Activated effector memory CD4-positive, alpha-beta T cell treated with Interleukin-2 at 50 U/mL for 16 hours (primary cell): ENCODE results near the gene SHANK1.
"Not testable (repeated sequence)": the region's sequence is repeated elsewhere in the genome, so short reads cannot be mapped to it uniquely, and the experiment has no call there.

Experiments
- DNase-seq: peaks from one replicate; pipeline ENCODE4 v3.0.0-alpha.2; 2020

SHANK1 gene

GRCh38 chr19:50719566-50719965 is at the start of gene SHANK1:
Gene SHANK1, minus strand, starts transcription at chr19:50719802. Its CDS starts 2,883 bp downstream, at chr19:50716919.
- no peak for DNase-seq

- no peak for DNase-seq
Observed at GRCh38 chr19:50768277-50768676, 48.7 kb upstream of the SHANK1 start.

- not testable (repeated sequence) for DNase-seq
Observed at GRCh38 chr19:50767263-50767662, 47.7 kb upstream of the SHANK1 start.

DNA sequence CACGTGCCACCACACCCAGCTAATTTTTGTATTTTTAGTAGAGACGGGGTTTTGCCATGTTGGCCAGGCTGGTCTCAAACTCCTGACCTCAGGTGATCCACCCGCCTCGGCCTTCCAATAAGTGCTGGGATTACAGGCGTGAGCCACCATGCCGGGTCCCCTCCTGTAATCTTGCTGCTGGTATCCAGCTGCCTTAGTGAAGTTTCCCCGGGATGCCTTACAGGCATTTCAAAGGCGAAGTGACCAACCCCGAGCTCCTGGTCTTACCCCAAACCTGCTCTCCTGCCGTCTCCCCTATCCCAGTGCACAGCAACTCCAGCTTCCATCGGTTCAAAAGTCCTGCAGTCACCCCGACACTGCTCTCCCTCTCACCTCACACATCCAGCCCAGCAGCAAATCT is 47.1 kb upstream of the SHANK1 start:
- not testable (repeated sequence) for DNase-seq

GRCh38 chr19:50764409-50764808 is 44.8 kb upstream of the SHANK1 start:
- no peak for DNase-seq

DNA sequence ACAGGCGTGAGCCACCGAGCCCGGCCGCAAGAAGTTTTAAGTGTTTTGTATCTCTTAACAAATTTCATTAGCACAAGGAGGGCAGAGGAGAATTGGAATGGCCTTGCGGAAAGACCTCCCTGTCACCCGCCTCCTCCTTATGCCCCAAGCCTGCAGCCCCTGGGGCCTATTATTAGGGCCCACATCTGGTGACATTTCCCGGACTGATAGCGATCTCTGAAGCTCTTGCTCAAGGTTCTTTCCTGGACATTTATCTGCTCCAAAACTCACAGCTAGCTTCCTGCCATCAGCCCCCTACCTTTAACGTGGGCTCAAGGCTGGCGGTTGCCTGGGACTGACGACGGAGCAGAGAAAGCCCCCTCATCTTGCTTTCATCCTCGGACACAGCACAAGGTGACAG is 43.9 kb upstream of the SHANK1 start:
- DNase-seq = not testable (repeated sequence)

DNA sequence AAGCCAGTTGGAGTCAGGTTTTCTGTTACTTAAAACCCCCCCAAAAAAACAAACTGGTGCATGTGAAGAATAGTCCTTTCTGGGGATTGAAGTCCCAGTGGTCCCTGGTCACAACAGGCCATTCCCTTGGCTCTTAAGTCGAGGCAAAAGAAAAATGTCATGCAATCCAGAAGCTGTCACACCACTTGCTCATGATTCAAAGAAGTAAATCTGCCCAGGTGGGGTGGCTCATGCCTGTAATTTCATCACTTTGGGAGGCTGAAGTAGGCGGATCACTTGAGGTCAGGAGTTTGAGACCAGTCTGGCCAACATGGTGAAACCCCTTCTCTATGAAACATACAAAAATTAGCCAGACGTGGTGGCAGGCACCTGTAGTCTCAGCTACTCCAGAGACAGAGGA is 41.9 kb upstream of the SHANK1 start:
- DNase-seq = not testable (repeated sequence)

- no peak for DNase-seq
Observed at GRCh38 chr19:50759886-50760285, 40.3 kb upstream of the SHANK1 start.

- DNase-seq = not testable (repeated sequence)
Observed at GRCh38 chr19:50759076-50759475, 39.5 kb upstream of the SHANK1 start.

- not testable (repeated sequence) for DNase-seq
Observed at GRCh38 chr19:50757624-50758023, 38.0 kb upstream of the SHANK1 start.

GRCh38 chr19:50756244-50756643 is 36.6 kb upstream of the SHANK1 start:
- DNase-seq = not testable (repeated sequence)

DNA sequence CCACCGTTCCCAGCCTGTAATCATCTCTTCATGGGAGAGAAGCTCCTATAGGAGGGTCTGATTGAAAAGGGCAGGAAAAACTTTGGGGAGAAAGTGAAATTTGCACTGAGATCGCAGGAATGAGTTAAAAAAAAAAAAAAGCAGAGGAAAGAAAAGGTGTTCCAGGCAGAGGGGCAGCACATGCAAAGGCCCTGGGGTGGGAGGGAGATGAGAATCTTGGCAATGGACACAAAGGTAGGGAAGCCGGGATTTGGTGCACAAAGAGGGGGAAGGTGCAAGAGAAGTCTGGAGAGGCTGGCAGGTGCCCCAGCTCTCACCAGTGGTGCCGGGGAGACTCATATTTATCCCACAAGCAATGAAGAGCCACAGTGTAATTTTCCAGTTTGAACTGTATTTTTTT is 34.3 kb upstream of the SHANK1 start:
- DNase-seq = no peak

DNA sequence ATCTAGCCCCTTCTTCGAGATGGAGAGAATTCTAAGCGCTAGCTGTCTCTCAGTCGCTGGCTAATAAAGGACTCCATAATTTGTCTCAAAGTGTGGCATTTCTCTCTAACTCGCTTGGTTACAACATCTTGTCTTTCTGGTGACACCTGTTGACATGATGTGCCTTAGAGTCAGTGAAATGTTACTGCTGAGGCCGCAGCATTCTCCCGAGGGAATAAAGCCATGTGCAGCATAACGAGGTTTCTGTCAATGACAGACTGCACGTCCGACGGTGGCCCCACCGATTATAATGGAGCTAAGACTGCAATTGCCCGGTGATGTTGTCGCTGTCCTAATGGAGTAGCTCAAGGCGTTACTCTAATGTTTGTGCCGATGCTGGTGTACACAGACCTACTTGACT is 30.4 kb upstream of the SHANK1 start:
- DNase-seq = no peak

DNA sequence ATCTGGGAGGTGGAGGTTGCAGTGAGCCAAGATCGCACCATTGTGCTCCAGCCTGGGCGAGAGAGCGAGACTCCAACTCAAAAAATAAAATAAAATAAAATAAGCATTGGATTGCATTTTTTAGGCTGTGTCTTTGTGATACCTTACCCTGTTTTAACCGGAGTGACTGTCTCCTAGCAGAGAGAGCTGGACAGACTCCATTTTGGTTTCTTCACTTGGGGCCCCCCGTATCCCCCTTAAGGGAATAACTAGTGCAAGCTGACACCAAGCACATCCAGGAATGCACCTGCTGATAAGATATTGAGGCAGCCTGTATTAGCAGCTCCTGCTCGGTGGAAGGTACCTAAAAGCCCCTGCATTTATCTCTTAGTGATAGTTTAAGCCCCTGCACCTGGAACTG is 29.9 kb upstream of the SHANK1 start:
- DNase-seq = no peak

DNA sequence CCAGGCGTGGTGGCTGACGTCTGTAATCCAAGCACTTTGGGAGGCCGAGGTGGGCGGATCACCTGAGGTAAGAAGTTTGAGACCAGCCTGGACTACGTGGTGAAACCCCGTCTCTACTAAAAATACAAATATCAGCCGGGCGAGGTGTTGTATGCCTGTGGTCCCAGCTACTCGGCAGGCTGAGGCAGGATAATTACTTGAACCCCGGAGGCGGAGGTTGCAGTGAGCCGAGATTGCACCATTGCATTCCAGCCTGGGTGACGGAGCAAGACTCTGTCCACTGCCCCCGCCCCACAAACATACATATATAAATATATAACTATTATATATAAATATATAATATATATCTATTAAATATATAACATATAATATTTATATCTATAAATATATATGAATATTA is 27.5 kb upstream of the SHANK1 start:
- not testable (repeated sequence) for DNase-seq

GRCh38 chr19:50745221-50745620 is 25.6 kb upstream of the SHANK1 start:
- DNase-seq = no peak

- no peak for DNase-seq
Observed at GRCh38 chr19:50743537-50743936, 23.9 kb upstream of the SHANK1 start.

DNA sequence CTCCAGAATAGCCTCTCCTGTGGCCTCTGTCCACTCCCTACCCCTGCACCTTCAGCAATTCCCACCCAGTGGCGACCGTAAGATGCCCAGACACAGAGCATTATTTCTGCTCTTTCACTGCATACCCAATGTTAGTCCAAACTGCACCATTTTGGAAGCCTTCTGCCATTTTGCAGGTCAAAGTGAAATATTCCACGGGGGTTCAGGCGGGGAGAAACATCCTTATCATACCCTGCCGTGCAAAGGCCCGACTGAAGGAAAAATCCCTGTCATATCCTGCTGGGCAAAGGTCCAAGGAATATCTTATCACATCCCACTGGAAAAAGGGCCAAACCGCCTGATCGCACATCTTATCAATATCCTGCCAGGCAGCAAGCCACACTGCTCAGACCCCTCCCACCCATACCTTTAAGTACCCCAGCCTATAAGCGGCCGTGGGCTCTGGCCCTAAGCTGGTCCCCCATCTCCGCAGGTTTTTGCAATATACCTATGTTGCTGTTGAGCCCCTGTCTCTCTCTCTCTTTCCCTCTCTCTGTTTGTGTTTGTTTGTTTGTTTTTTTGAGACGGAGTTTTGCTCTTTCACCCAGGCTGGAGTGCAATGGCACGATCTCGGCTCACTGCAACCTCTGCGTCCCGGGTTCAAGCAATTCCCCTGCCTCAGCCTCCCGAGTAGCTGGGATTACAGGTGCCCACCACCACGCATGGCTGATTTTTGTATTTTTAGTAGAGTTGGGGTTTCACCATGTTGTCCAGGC is 21.8 kb upstream of the SHANK1 start:
- DNase-seq = no peak

- no peak for DNase-seq
Observed at GRCh38 chr19:50739914-50740426, 20.4 kb upstream of the SHANK1 start.

DNA sequence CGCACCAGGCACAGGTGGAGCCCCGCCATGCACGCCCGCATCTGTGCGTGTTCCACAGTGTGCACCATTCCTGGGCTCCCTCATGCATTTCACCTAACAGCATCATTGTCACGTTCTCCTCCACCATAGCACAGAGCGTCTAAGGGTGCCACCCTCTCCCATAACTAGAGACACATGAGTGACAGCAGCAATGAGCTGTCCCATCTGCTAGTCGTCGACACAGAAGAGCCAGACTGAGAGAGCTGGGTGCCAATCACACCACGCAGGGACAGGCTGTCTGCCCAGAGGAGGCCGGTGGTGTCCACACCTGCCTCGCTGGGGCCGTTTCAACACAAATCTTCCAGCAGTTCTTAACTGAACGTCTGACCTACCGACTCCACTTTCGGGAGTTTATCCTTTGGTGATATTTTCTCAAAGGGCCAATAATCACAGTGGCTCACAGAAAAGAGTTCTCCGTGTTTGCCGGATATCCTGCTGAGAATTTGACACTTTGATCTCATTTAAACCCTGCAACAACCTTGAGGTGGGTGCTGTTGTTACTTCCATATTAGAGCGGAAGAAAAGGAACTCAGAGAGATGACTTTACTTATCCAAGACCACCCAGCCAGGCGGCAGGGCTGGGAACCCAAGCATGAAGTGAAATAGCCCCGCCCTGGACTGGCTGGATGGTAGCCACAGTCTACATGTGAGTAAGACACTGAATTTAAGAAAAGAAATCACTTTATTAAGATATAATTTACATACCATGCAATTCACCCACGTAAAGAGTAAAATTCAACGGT is 19.7 kb upstream of the SHANK1 start:
- no peak for DNase-seq

- no peak for DNase-seq
Observed at GRCh38 chr19:50736338-50736737, 16.7 kb upstream of the SHANK1 start.

DNA sequence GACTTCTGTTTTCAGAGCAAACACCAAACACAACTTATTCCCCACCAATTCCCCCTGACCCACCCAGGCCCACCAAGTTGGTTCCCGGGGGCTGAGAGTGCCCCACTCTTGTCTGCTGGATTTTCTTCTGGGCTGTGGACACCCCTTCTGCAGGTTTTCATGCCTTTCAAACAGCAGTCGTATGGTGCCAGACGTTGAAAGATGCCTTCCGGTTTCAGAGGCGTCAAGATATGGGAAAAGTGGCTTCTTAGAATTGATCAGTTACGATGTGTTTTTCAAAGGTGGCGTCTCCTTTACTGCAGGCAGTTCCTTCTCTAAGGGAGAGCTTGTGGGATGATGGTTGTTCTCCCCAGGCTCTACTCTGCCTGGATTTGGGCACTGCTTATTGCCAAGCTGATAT is 16.3 kb upstream of the SHANK1 start:
- DNase-seq = no peak

GRCh38 chr19:50729894-50730293 is 10.3 kb upstream of the SHANK1 start:
- DNase-seq = no peak
